Measurements from ENCODE around the gene MESP2.

- TF ChIP-seq ZNF431 (CRISPR knock-in tag; IDR thresholded peaks at IDR 0.05; ENCODE audit: borderline replicate concordance, low read depth) (peak; percentile 88), SRY (CRISPR knock-in tag; IDR thresholded peaks at IDR 0.05) (no peak; the same call in 1 of the 2 replicates), ZNF33A (CRISPR knock-in tag; IDR thresholded peaks at IDR 0.05; ENCODE audit: borderline replicate concordance) (0 out of 2 replicates have a peak, but pooled peaks have one; percentile 47), POLR2A (IDR thresholded peaks at IDR 0.05; ENCODE audit: insufficient read depth in 1 of 2, low read depth in 2 of 2, low read length in 2 of 2) (peak in 1 of 2 experiments; percentile 62; a peak in 2 of 4 replicates), ZNF318 (CRISPR knock-in tag; IDR thresholded peaks at IDR 0.05) (no peak), ZNF589 (CRISPR knock-in tag; conservative IDR thresholded peaks at IDR 0.05) (no peak), PHF5A (CRISPR knock-in tag; IDR thresholded peaks at IDR 0.05; ENCODE audit: low read depth, unreplicated experiment) (no peak), SIN3B (IDR thresholded peaks at IDR 0.05; ENCODE audit: low read length) (no peak), ZBTB1 (CRISPR knock-in tag; IDR thresholded peaks at IDR 0.05; ENCODE audit: borderline replicate concordance) (no peak), TAF1 (CRISPR knock-in tag; IDR thresholded peaks at IDR 0.05) (peak; percentile 31; the same call in 1 of the 2 replicates)
Measured at GRCh38 chr15:89806559-89807550, 30.7 kb downstream of the MESP2 start.
